ENCODE data around the gene RAPGEF4.

RAPGEF4 gene

DNA sequence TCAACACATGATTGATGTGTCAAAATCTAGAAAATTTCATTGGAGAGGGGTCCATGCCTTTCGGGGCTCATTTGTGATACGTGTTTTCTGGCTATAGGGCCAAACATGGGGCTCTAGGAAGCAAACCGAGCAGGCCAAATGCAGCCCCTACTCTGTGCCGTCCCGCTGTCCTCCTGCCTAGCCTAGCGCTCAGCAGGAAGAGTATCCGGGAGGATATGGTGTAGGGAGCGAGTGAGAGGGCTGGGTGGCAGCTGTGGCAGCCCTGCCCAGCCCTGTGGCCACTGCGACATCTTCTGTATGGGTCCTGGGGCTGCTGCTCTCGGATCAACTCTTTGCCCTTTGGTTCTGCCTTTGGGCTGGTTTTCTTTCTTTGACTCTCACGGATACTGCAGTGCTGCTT lies 219.9 kb downstream of the RAPGEF4 start:
- Histone ChIP-seq H3K36me3 (ENCODE audit: insufficient read depth, low read length) (no peaks in the 10 kb centered on the region), H3K4me3 (no peak overlapping the region), H3K9ac (ENCODE audit: insufficient read length) (no peak overlapping the region), H3K27ac (no peak overlapping the region), H3K9me3 (ENCODE audit: low read depth, low read length) (no peaks in the 10 kb centered on the region)
- no peak for DNase-seq (ENCODE audit: low read depth, low spot score)
- TF ChIP-seq EZH2 (IDR thresholded peaks at IDR 0.05) (no peak), FOXP2 (optimal IDR thresholded peaks at IDR 0.05; ENCODE audit: control extremely low read depth, extremely low read length, insufficient read depth) (no peak), POLR2AphosphoS5 (IDR thresholded peaks at IDR 0.05; ENCODE audit: borderline replicate concordance, low read depth, low read length) (no peak)

GRCh38 chr2:172957734-172958133 lies 222.1 kb downstream of the RAPGEF4 start:
- DNase-seq (ENCODE audit: low read depth, low spot score) = no peak
- TF ChIP-seq FOXP2 (optimal IDR thresholded peaks at IDR 0.05; ENCODE audit: control extremely low read depth, extremely low read length, insufficient read depth) (no peak), EZH2 (IDR thresholded peaks at IDR 0.05) (no peak), POLR2AphosphoS5 (IDR thresholded peaks at IDR 0.05; ENCODE audit: borderline replicate concordance, low read depth, low read length) (no peak)

DNA sequence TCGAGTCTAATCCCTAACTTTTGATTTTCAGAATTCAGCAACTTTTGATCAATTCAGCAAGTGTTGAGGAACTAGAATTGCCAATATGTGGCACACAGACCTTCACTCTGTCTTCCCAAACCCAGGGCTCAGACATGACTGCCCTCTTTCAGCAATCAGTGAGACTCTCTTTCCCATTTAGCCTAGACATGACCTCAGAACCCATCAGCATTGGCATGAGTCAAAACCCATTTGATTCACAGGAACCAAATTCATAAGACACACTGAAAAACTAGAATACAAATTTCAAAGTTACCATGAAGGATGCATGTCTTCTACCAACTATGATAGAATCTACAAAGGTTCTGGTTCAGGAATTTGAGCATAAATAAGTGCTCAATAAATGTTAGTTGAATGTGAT lies 226.4 kb downstream of the RAPGEF4 start:
- H3K36me3 ChIP-seq (ENCODE audit: insufficient read depth, low read length) = no peaks in the 10 kb centered on the region
- no peak overlapping the region for H3K4me3 ChIP-seq
- H3K9ac ChIP-seq (ENCODE audit: insufficient read length) = no peak overlapping the region
- DNase-seq (ENCODE audit: low read depth, low spot score) = no peak
- no peaks in the 10 kb centered on the region for H3K9me3 ChIP-seq (ENCODE audit: low read depth, low read length)
- TF ChIP-seq POLR2AphosphoS5 (IDR thresholded peaks at IDR 0.05; ENCODE audit: borderline replicate concordance, low read depth, low read length) (no peak), FOXP2 (optimal IDR thresholded peaks at IDR 0.05; ENCODE audit: control extremely low read depth, extremely low read length, insufficient read depth) (no peak), EZH2 (IDR thresholded peaks at IDR 0.05) (no peak)
- H3K27ac ChIP-seq = no peak overlapping the region

More at GRCh38 chr2:172957734-172958133, 222.1 kb downstream of the RAPGEF4 start:
- Histone ChIP-seq H3K36me3 (ENCODE audit: insufficient read depth, low read length) (no peaks in the 10 kb centered on the region), H3K9ac (ENCODE audit: insufficient read length) (no peak overlapping the region), H3K9me3 (ENCODE audit: low read depth, low read length) (no peaks in the 10 kb centered on the region), H3K4me3 (no peak overlapping the region), H3K27ac (no peak overlapping the region)

DNA sequence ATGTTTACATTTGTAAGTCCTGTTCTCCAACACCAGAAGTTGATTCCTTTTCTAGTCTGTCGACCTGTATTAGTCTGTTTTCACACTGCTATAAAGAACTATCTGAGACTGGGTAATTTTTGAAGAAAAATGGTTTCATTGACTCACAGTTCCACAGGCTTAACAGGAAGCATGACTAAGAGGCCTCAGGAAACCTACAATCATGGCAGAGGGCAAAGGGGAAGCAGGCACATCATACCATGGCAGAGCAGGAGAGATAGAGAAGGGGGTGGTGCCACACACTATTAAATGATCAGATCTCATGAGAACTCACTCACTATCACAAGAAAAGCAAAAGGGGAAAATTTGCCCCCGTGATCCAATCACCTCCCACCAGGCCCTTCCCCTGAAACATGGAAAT lies 227.2 kb downstream of the RAPGEF4 start:
- no peak for DNase-seq (ENCODE audit: low read depth, low spot score)
- H3K9me3 ChIP-seq (ENCODE audit: low read depth, low read length) = no peaks in the 10 kb centered on the region
- no peak overlapping the region for H3K4me3 ChIP-seq
- H3K36me3 ChIP-seq (ENCODE audit: insufficient read depth, low read length) = no peaks in the 10 kb centered on the region
- H3K27ac ChIP-seq = no peak overlapping the region
- TF ChIP-seq POLR2AphosphoS5 (IDR thresholded peaks at IDR 0.05; ENCODE audit: borderline replicate concordance, low read depth, low read length) (no peak), FOXP2 (optimal IDR thresholded peaks at IDR 0.05; ENCODE audit: control extremely low read depth, extremely low read length, insufficient read depth) (no peak), EZH2 (IDR thresholded peaks at IDR 0.05) (no peak)
- no peak overlapping the region for H3K9ac ChIP-seq (ENCODE audit: insufficient read length)

GRCh38 chr2:172964511-172965139 lies 229.0 kb downstream of the RAPGEF4 start:
- H3K9ac ChIP-seq (ENCODE audit: insufficient read length) = no peak overlapping the region
- no peaks in the 10 kb centered on the region for H3K36me3 ChIP-seq (ENCODE audit: insufficient read depth, low read length)
- TF ChIP-seq POLR2AphosphoS5 (IDR thresholded peaks at IDR 0.05; ENCODE audit: borderline replicate concordance, low read depth, low read length) (no peak), EZH2 (IDR thresholded peaks at IDR 0.05) (no peak), FOXP2 (optimal IDR thresholded peaks at IDR 0.05; ENCODE audit: control extremely low read depth, extremely low read length, insufficient read depth) (no peak)
- DNase-seq (ENCODE audit: low read depth, low spot score) = no peak
- no peak overlapping the region for H3K4me3 ChIP-seq
- H3K27ac ChIP-seq = no peak overlapping the region
- no peaks in the 10 kb centered on the region for H3K9me3 ChIP-seq (ENCODE audit: low read depth, low read length)

DNA sequence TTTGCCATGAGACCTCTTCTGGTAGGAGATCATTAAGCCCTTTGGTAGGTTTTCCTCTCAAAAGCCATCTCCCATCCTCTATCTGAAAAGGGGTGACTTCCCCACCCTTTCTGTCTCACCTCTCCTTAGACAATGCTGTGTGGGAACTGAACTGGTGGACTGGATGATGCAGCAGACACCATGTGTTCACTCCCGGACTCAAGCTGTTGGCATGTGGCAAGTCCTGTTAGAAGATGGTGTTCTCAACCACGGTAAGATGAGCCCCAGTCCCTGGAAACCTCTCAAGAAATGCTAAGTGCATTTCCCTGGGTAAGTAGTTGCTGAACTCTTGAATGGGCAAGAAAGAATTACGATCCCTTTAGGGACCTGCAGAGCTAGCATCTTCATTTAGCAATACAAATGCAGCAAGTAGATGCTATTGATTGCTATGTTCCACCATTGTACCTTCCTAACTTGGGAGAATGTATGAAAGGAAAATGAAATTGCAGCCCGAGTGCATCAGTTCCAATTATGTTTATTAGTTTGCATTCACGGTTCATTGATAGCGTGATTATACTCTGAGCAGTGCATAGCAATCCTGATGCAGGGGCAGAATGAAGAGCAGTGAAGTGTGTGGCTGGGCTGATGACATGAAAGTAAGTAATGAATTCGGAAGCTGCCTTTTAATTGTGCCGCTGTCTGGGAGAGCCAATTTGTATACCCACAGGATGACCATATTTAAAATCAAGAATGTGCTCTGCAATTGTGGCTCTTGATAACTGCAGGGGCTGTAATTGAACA lies 230.0 kb downstream of the RAPGEF4 start:
- Histone ChIP-seq H3K9ac (ENCODE audit: insufficient read length) (no peak overlapping the region), H3K9me3 (ENCODE audit: low read depth, low read length) (no peaks in the 10 kb centered on the region), H3K4me3 (no peak overlapping the region), H3K27ac (no peak overlapping the region), H3K36me3 (ENCODE audit: insufficient read depth, low read length) (no peaks in the 10 kb centered on the region)
- no peak for TF ChIP-seq EZH2 (IDR thresholded peaks at IDR 0.05)
- TF ChIP-seq FOXP2 (optimal IDR thresholded peaks at IDR 0.05; ENCODE audit: control extremely low read depth, extremely low read length, insufficient read depth) = no peak
- TF ChIP-seq POLR2AphosphoS5 (IDR thresholded peaks at IDR 0.05; ENCODE audit: borderline replicate concordance, low read depth, low read length) = no peak
- no peak for DNase-seq (ENCODE audit: low read depth, low spot score)

DNA sequence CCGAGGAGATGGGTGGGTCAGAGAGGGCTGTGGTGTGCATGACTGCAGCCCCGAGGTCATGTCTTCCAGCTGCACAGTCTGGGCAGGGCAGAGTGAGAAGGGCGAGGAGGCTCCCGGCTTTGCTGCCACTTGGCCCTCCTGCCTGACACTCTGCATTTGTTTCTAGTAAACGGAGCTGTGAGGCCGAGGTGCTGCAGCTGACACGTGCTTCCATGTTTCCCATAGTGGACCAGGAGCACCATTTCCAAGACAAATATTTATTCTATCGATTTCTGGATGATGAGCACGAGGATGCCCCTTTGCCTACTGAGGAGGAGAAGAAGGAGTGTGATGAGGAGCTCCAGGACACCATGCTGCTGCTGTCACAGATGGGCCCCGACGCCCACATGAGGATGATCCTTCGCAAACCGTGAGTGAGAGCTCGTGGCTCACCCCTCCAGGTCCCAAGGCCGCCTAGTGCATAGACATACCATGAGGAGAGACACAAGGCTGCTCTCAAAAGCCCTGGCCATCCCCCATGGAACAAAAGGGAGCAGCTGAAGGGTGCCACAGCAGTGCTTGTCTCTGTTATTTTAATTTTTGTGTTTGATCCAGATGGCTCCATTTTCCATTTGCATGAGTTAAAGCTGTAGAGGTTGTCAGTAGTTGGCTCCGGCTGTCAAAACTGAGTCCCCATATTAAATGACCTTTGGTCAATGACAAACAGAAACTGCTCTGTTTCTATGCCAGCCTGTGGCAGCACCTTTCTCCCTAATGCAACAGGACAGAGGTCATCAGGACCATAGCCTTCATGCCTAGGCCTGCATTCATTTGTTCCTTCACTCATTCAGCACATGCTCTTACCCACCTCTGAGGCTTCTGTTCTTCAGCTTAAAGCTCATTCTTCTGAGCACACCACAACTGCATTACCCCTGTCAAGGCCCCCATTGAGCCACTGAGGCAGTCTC lies 231.7 kb downstream of the RAPGEF4 start:
- Histone ChIP-seq H3K9ac (ENCODE audit: insufficient read length) (no peak overlapping the region), H3K4me3 (no peak overlapping the region), H3K27ac (no peak overlapping the region), H3K36me3 (ENCODE audit: insufficient read depth, low read length) (no peaks in the 10 kb centered on the region), H3K9me3 (ENCODE audit: low read depth, low read length) (no peaks in the 10 kb centered on the region)
- TF ChIP-seq FOXP2 (optimal IDR thresholded peaks at IDR 0.05; ENCODE audit: control extremely low read depth, extremely low read length, insufficient read depth) (no peak), EZH2 (IDR thresholded peaks at IDR 0.05) (no peak), POLR2AphosphoS5 (IDR thresholded peaks at IDR 0.05; ENCODE audit: borderline replicate concordance, low read depth, low read length) (no peak)
- no peak for DNase-seq (ENCODE audit: low read depth, low spot score)

DNA sequence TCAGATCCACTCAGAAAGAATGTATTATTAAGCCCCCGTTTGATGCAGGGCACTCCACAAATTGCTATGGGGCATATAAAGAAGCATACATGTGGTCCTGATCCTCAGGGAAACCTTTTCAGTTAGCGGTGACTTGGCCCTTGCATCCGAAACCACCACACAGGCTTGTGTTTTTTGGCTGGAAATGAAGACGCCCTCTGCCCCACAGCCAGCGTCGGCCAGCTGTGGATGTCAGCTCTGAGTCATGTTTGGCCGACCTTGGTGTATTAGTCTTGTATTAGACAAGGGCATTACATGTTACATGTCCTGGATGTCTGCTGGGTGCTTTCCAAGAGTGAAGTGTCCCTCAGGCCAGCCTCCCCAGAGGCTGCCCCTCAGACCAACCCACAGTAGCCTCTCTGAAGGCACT lies 232.4 kb downstream of the RAPGEF4 start:
- Histone ChIP-seq H3K27ac (no peak overlapping the region), H3K36me3 (ENCODE audit: insufficient read depth, low read length) (no peaks in the 10 kb centered on the region), H3K9me3 (ENCODE audit: low read depth, low read length) (no peaks in the 10 kb centered on the region), H3K9ac (ENCODE audit: insufficient read length) (no peak overlapping the region), H3K4me3 (no peak overlapping the region)
- TF ChIP-seq FOXP2 (optimal IDR thresholded peaks at IDR 0.05; ENCODE audit: control extremely low read depth, extremely low read length, insufficient read depth) = no peak
- no peak for TF ChIP-seq POLR2AphosphoS5 (IDR thresholded peaks at IDR 0.05; ENCODE audit: borderline replicate concordance, low read depth, low read length)
- TF ChIP-seq EZH2 (IDR thresholded peaks at IDR 0.05) = no peak
- DNase-seq (ENCODE audit: low read depth, low spot score) = no peak

Data from SK-N-MC (cell line).